ENCODE data around the gene SART3. TPM values are rescaled to one million over a fixed set of nuclear protein-coding genes. Genes with fewer than 3 reads are reported as not detected.

The SART3 gene
- total and polyA plus RNA-seq, 2 of the 4 experiments (the other 2 are of a cell fraction): 22.6 to 37.8 TPM

DNA sequence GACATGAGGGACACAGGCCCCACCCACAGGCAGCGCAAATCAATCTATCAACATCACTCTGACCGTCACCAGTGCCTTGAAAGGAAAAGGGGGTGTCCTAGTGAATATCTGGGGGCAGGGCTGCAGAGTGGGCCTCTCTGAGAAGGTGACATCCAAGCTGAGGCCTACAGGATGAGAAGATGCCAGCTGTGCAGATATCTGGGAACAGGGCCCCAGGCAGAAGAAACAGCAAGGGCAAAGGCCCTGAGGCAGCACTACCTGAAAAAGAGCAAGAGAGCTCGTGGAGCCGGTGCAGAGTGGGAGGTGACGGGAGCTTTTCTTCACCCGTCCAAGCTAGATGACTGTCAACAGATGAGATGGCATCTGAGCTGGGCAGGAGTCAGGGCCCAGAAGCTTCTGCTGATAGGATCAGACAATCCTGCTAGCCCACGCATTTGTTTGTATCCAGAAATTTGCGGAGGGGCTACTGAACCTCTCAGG, 49.4 kb upstream of the SART3 start:
- Histone ChIP-seq H2AK9ac (replicated peaks; ENCODE audit: low read depth, low read length, poor library complexity) (peak overlapping the region; percentile 56), H4K5ac (ENCODE audit: low read depth, low read length) (peak overlapping the region; percentile 37; the same call in 1 of the 2 replicates), H2BK15ac (ENCODE audit: low read depth, low read length) (peak overlapping the region; percentile 89; the same call in 2 of the 3 replicates), H3K18ac (ENCODE audit: low read depth, low read length) (peak overlapping the region; percentile 75), H3K27ac (ENCODE audit: insufficient read depth, low read length) (no peak overlapping the region), H3K4me3 (ENCODE audit: insufficient read depth, low read depth, low read length) (no peak overlapping the region), H2AFZ (replicated peaks; ENCODE audit: low read length, poor library complexity) (peak overlapping the region; percentile 82), H2BK5ac (ENCODE audit: low read depth, low read length, poor library complexity, severe bottlenecking) (no peak overlapping the region), H4K8ac (ENCODE audit: low read depth in 2 of 2, low read length in 2 of 2) (peak overlapping the region; percentile 19 to 89; a peak in 2 of 4 replicates), H3K4me1 (ENCODE audit: control insufficient read depth, insufficient read depth, low read length) (peaks cover 17% of the 10 kb centered on the region), H3K27me3 (ENCODE audit: control insufficient read depth, insufficient read depth, low read length) (no peaks in the 10 kb centered on the region), H3K9me1 (ENCODE audit: insufficient read depth, low read length) (peaks cover 4% of the 10 kb centered on the region; the same call in 1 of the 2 replicates), H3K9ac (ENCODE audit: low read depth, low read length) (no peak overlapping the region; the same call in 1 of the 2 replicates), H3K36me3 (ENCODE audit: control insufficient read depth, insufficient read depth, low read length) (no peaks in the 10 kb centered on the region), H2BK20ac (ENCODE audit: low read depth, low read length) (peak overlapping the region; percentile 85), H4K91ac (ENCODE audit: insufficient read depth, low read depth, low read length) (peak overlapping the region; percentile 85), H3K56ac (ENCODE audit: extremely low read depth, insufficient read depth, low read length) (0 out of 2 replicates have a peak overlapping the region, but pooled peaks have one; percentile 53), H3K9me3 (ENCODE audit: control insufficient read depth, insufficient read depth, low read length) (no peaks in the 10 kb centered on the region), H3K79me1 (ENCODE audit: low read depth in 1 of 2, low read length in 2 of 2) (peaks cover 0 to 5% of the 10 kb centered on the region in 2 experiments; a peak in 1 of 4 replicates), H3K4me2 (ENCODE audit: low read depth, low read length) (no peak overlapping the region), H4K20me1 (ENCODE audit: insufficient read depth, low read length) (no peaks in the 10 kb centered on the region), H2BK120ac (ENCODE audit: low read depth, low read length) (peak overlapping the region; percentile 93), H2AK5ac (ENCODE audit: low read depth, low read length) (peak overlapping the region; percentile 89; the same call in 1 of the 2 replicates), H3K23ac (ENCODE audit: low read depth, low read length) (no peak overlapping the region), H3K14ac (replicated peaks; ENCODE audit: low read depth, low read length) (peak overlapping the region; percentile 47; the same call in 1 of the 2 replicates), H3K4ac (ENCODE audit: low read depth, low read length) (peak overlapping the region; percentile 86)
- TF ChIP-seq CEBPB (IDR thresholded peaks at IDR 0.05; ENCODE audit: low read depth, low read length): no peak
- no peak for TF ChIP-seq SMC3 (IDR thresholded peaks at IDR 0.05; ENCODE audit: low read depth, low read length)
- TF ChIP-seq NFE2L2 (IDR thresholded peaks at IDR 0.05; ENCODE audit: low read depth, low read length): no peak
- no peak for TF ChIP-seq ELK1 (IDR thresholded peaks at IDR 0.05; ENCODE audit: borderline replicate concordance, low read depth, low read length)
- WGBS, 2 experiments (ENCODE audit: extremely low coverage in 2 of 2, insufficient read length in 1 of 2): 91% methylated on average over 4 of the region's 8 CpGs; no CpG with 5 or more reads in 1 of the 2 experiments
- no TSS peak for BruUV-seq (replicated peaks)
- in situ Hi-C loops (cut with MboI; ENCODE audit: low sequenced_read_pairs) (no loop called here), intact Hi-C loops (cut with micrococcal nuclease) (loop anchor here (2.0 kb wide), 1 partner anchor 340 kb away; no protein-coding TSS in a partner anchor), dilution Hi-C loops (cut with HindIII; ENCODE audit: low sequenced_read_pairs, unreplicated experiment) (no loop called here)
- CTCF ChIA-PET: interaction anchor here (2.0 kb wide), 1 partner anchor 46 kb away, joined by 4 read pairs; no protein-coding TSS in a partner anchor
- DNase-seq (no peak), ATAC-seq (ENCODE audit: low read depth) (no peak)
- POLR2A ChIA-PET (ENCODE audit: unreplicated experiment): no interaction called here

Measured in IMR-90 (cell line).